ENCODE results near the gene ELAVL1.
"Not testable (repeated sequence)": the region's sequence is repeated elsewhere in the genome, so short reads cannot be mapped to it uniquely, and the experiment has no call there.

The ELAVL1 gene

DNA sequence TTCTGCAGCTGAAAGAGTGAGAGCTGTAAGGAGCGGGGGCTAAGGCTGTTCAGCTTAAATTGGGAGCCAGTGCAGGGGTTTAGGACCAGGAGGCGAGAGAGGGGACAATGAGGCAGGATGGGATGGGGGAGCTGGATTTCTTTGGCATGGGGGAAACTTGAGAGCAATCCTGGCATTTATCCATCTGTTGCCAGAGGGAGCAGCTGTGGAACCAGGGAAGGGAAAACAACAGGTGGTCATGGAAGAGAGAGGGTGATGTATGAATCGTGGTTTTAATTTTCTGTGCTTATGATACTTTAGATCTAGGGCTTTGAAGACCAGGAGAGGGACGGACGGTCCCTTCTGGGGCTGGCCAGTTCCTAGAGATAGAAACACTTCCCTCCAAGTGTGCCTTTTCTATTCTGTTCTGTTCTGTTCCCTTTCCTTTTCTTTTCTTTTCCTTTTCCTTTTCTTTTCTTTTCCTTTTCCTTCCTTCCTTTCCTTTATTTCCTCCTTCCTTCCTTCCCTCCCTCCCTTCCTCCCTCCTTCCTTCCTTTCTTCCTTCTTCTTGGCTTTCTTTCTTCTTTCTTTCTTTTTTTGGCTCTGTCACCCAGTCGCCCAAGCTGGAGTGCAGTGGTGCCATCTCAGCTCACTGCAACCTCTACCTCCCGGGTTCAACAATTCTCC, 31.1 kb upstream of the ELAVL1 start:
- Mint-ChIP-seq H3K4me3 (peak overlapping the region in 2 of 3 experiments; percentile 4 to 5), H3K27ac (peak overlapping the region; percentile 49 to 74 (median 51))
- TF ChIP-seq, protein P1, sequence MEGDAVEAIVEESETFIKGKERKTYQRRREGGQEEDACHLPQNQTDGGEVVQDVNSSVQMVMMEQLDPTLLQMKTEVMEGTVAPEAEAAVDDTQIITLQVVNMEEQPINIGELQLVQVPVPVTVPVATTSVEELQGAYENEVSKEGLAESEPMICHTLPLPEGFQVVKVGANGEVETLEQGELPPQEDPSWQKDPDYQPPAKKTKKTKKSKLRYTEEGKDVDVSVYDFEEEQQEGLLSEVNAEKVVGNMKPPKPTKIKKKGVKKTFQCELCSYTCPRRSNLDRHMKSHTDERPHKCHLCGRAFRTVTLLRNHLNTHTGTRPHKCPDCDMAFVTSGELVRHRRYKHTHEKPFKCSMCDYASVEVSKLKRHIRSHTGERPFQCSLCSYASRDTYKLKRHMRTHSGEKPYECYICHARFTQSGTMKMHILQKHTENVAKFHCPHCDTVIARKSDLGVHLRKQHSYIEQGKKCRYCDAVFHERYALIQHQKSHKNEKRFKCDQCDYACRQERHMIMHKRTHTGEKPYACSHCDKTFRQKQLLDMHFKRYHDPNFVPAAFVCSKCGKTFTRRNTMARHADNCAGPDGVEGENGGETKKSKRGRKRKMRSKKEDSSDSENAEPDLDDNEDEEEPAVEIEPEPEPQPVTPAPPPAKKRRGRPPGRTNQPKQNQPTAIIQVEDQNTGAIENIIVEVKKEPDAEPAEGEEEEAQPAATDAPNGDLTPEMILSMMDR (IDR thresholded peaks at IDR 0.05; ENCODE audit: unreplicated experiment in 3 of 3): no peak

DNA sequence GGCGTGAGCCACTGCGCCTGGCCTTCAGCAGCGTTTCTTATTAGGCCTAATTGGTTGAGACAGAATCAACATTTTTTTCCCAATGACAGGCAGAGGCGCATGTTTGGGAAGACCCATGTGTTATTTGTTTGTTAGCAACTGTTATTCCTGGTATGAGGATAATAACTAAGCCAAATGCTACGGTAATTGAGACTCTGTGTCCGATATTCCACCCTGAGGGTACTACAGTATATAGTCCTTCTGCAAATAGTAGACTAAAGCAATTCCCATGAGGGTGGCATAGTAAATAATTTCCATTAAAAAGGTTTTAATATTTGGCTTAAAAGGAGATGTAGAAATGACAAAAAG, 28.7 kb upstream of the ELAVL1 start:
- H3K9me3 Mint-ChIP-seq: no peaks in the 10 kb centered on the region
- H3K36me3 Mint-ChIP-seq (ENCODE audit: low read depth): no peaks in the 10 kb centered on the region
- H3K27ac Mint-ChIP-seq: peak overlapping the region; percentile 50 to 94 (median 83)
- peak overlapping the region in 1 of 3 experiments; percentile 18 for H3K4me3 Mint-ChIP-seq
- TF ChIP-seq, protein P1 (IDR thresholded peaks at IDR 0.05; ENCODE audit: unreplicated experiment in 3 of 3): no peak
- H3K27me3 Mint-ChIP-seq (ENCODE audit: low read depth): no peaks in the 10 kb centered on the region
- peaks cover 37% of the 10 kb centered on the region for H3K4me1 Mint-ChIP-seq

More for the DNA sequence above, 31.1 kb upstream of the ELAVL1 start:
- H3K4me1 Mint-ChIP-seq: peaks cover 32% of the 10 kb centered on the region
- no peaks in the 10 kb centered on the region for H3K36me3 Mint-ChIP-seq (ENCODE audit: low read depth)
- H3K9me3 Mint-ChIP-seq: no peaks in the 10 kb centered on the region
- H3K27me3 Mint-ChIP-seq (ENCODE audit: low read depth): no peaks in the 10 kb centered on the region

DNA sequence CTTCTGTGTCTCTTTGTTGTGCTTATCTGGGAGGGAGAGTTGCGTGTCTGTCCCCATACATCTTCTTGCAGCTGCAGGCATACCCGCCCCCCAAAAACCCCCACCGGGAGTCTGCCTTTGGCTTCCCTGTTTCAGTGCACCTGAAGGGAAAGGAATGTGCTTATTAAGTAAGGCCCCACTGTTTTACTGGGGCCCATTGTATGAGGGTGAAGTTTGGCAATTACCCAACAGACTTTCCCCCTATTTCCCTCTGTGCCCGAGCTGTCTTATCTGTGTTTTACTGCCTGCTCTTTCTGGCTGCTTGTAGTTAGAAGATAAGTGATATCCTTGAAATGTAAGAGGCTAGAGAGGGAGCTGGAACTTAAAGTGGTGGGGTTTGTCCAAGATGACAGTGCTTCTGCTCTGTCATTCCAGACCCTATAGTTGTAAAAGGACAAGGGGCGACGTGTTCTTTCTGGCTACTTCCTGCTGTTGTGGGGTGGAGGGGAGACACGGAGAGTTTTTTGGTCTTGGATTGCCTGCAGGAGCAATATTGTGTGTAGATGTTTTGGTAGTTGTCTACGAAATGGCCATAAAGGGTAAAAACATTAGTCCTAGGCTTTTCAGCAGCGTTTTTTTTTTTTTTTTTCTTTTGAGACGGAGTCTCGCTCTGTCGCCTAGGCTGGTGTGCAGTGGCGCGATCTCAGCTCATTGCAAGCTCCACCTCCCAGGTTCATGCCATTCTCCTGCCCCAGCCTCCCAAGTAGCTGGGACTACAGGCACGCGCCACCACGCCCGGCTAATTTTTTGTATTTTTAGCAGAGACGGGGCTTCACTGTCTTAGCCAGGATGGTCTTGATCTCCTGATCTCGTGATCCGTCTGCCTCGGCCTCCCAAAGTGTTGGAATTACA, 28.1 kb upstream of the ELAVL1 start:
- Mint-ChIP-seq H3K4me1 (peaks cover 44% of the 10 kb centered on the region), H3K4me3 (peak overlapping the region in 2 of 3 experiments; percentile 21 to 27), H3K27ac (peak overlapping the region; percentile 83 to 94 (median 90))
- not testable (repeated sequence) for H3K27me3 Mint-ChIP-seq (ENCODE audit: low read depth); H3K9me3 Mint-ChIP-seq; H3K36me3 Mint-ChIP-seq (ENCODE audit: low read depth)

DNA sequence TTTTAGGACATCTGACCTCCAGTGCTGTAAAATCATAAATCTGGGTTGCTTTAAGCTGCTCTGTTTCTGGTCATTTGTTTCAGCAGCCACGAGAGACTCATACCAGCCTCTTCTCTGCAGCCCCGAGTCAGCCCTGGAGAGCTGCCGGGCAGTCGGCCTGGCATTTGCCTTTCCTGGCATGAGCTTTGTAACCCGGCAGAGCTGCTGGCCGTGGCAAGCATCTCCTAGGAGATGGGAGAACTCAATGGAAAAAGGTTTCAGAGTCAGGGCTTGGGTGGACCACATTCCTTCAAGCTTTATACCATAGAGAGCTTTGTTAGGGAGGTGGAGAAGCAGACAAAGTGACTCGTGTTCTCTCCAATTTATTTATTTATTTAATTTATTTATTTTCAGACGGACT, 25.5 kb upstream of the ELAVL1 start:
- Mint-ChIP-seq H3K27me3 (ENCODE audit: low read depth) (no peaks in the 10 kb centered on the region), H3K36me3 (ENCODE audit: low read depth) (no peaks in the 10 kb centered on the region), H3K4me3 (no peak overlapping the region), H3K27ac (no peak overlapping the region), H3K9me3 (no peaks in the 10 kb centered on the region), H3K4me1 (peaks cover 31% of the 10 kb centered on the region)
- TF ChIP-seq, protein P1 (IDR thresholded peaks at IDR 0.05; ENCODE audit: unreplicated experiment in 3 of 3): no peak

DNA sequence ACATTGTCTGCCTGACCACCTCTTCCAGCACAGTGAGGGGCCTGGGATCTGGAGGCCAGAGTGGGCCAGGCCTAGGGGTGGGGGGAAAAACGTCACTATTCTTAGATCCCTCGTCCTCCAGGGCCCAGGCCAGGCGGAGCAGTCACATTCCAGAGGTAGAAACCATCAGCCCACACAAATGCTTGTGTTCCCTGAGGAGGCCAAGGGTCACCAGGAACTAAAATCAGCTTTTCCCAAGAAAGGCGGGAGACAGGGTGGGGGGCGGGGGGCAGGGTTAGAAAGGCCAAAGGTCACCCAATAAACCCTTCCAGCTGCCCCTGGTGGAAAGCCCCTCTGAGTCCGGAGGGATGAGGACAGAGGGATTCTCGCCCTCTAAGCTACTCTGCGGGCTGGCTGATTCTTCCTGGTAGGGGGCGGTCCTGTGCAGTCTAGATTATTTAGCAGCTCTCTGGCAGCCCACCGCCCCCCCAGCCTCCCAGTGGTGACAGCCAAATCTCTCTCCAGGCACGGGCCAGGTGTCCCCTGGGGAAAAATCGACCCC, 23.6 kb upstream of the ELAVL1 start:
- H3K27me3 Mint-ChIP-seq (ENCODE audit: low read depth): no peaks in the 10 kb centered on the region
- peaks cover 25% of the 10 kb centered on the region for H3K4me1 Mint-ChIP-seq
- peak overlapping the region; percentile 73 to 91 (median 84) for H3K27ac Mint-ChIP-seq
- H3K36me3 Mint-ChIP-seq (ENCODE audit: low read depth): no peaks in the 10 kb centered on the region
- no peaks in the 10 kb centered on the region for H3K9me3 Mint-ChIP-seq
- TF ChIP-seq, protein P1 (IDR thresholded peaks at IDR 0.05; ENCODE audit: unreplicated experiment in 3 of 3): no peak
- no peak overlapping the region for H3K4me3 Mint-ChIP-seq

DNA sequence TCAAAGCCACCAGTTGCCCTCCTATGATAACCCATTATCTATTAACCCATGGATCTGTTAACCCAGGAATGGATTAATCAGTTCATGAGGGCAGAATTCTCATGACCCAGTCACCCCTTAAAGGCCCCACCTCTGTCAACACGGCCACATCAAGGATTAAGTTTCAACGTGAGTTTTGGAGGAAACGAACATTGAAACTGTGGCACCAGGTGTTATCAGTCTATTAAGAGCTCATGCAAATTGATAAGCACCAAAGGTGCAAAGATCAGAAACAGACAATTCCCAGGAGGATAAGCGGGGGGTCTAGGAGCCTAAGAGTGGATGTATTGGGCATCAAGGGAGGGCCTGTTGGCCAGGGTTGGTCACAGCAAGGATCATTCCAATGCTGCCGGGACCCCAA, 19.9 kb upstream of the ELAVL1 start:
- peaks cover 30% of the 10 kb centered on the region for H3K4me1 Mint-ChIP-seq
- no peak overlapping the region for H3K27ac Mint-ChIP-seq

DNA sequence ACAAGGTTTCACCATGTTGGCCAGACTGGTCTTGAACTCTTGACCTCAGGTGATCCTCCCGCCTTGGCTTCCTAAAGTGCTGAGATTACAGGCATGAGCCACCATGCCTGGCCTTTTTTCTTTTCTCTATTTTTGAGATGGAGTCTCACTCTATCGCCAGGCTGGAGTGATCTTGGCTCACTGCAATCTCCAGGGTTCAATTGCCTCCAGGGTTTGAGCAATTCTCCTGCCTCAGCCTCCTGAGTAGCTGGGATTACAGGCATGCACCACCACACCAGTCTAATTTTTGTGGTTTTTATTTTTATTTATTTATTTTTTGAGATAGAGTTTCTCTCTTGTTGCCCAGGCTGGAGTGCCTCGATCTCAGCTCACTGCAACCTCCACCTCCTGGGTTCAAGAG, 18.8 kb upstream of the ELAVL1 start:
- peaks cover 26% of the 10 kb centered on the region for H3K4me1 Mint-ChIP-seq

More for the DNA sequence above, 19.9 kb upstream of the ELAVL1 start:
- Mint-ChIP-seq H3K9me3 (no peaks in the 10 kb centered on the region), H3K36me3 (ENCODE audit: low read depth) (peaks cover 7% of the 10 kb centered on the region), H3K4me3 (no peak overlapping the region), H3K27me3 (ENCODE audit: low read depth) (no peaks in the 10 kb centered on the region)
- TF ChIP-seq, protein P1 (IDR thresholded peaks at IDR 0.05; ENCODE audit: unreplicated experiment in 3 of 3): no peak

More for the DNA sequence above, 18.8 kb upstream of the ELAVL1 start:
- not testable (repeated sequence) for H3K4me3 Mint-ChIP-seq; H3K36me3 Mint-ChIP-seq (ENCODE audit: low read depth); H3K27me3 Mint-ChIP-seq (ENCODE audit: low read depth); H3K27ac Mint-ChIP-seq; H3K9me3 Mint-ChIP-seq
